Measurements from ENCODE around the gene DXO. TPM values are rescaled to one million over a fixed set of nuclear protein-coding genes. Genes with fewer than 3 reads are reported as not detected.

Gene DXO
- total and polyA plus RNA-seq, 2 of the 4 experiments (the other 2 are of a cell fraction): 9.3 to 21.4 TPM

GRCh38 chr6:31967926-31968320 is 4.0 kb downstream of the DXO start:
- dilution Hi-C loops (cut with HindIII; ENCODE audit: low sequenced_read_pairs, unreplicated experiment): no loop called here
- H3K36me3 ChIP-seq (ENCODE audit: control insufficient read depth, insufficient read depth, low read length): peaks cover 61% of the 10 kb centered on the region

More at GRCh38 chr6:31967926-31968320, 4.0 kb downstream of the DXO start:
- no peak overlapping the region for H3K4me3 ChIP-seq (ENCODE audit: insufficient read depth, low read depth, low read length)
- H2AK9ac ChIP-seq (replicated peaks; ENCODE audit: low read depth, low read length, poor library complexity): no peak overlapping the region
- no TSS peak for BruUV-seq (replicated peaks)
- H2BK120ac ChIP-seq (ENCODE audit: low read depth, low read length): no peak overlapping the region
- no peak overlapping the region for H2AK5ac ChIP-seq (ENCODE audit: low read depth, low read length)
- H3K23ac ChIP-seq (ENCODE audit: low read depth, low read length): no peak overlapping the region
- H3K14ac ChIP-seq (replicated peaks; ENCODE audit: low read depth, low read length): no peak overlapping the region
- no peak overlapping the region for H4K91ac ChIP-seq (ENCODE audit: insufficient read depth, low read depth, low read length)
- 100% methylated on average over 1 of the region's 3 CpGs; no CpG with 5 or more reads in 1 of the 2 experiments for WGBS, 2 experiments (ENCODE audit: extremely low coverage in 2 of 2, insufficient read length in 1 of 2)
- intact Hi-C loops (cut with micrococcal nuclease) (no loop called here), in situ Hi-C loops (cut with MboI; ENCODE audit: low sequenced_read_pairs) (no loop called here)
- DNase-seq (no peak), ATAC-seq (ENCODE audit: low read depth) (no peak)
- no peak overlapping the region for H3K4me2 ChIP-seq (ENCODE audit: low read depth, low read length)
- H3K18ac ChIP-seq (ENCODE audit: low read depth, low read length): no peak overlapping the region
- peaks cover 10 to 35% of the 10 kb centered on the region in 2 experiments for H3K79me1 ChIP-seq (ENCODE audit: low read depth in 1 of 2, low read length in 2 of 2)
- H4K20me1 ChIP-seq (ENCODE audit: insufficient read depth, low read length): no peaks in the 10 kb centered on the region
- no peak overlapping the region for H2BK15ac ChIP-seq (ENCODE audit: low read depth, low read length)
- no peaks in the 10 kb centered on the region for H3K27me3 ChIP-seq (ENCODE audit: control insufficient read depth, insufficient read depth, low read length)
- TF ChIP-seq NFE2L2 (IDR thresholded peaks at IDR 0.05; ENCODE audit: low read depth, low read length) (no peak), RCOR1 (IDR thresholded peaks at IDR 0.05; ENCODE audit: insufficient replicate concordance, low read length) (no peak), SMC3 (IDR thresholded peaks at IDR 0.05; ENCODE audit: low read depth, low read length) (no peak), MAFK (IDR thresholded peaks at IDR 0.05; ENCODE audit: low read depth, low read length) (no peak), MXI1 (IDR thresholded peaks at IDR 0.05; ENCODE audit: borderline replicate concordance, low read depth, low read length) (no peak), MAZ (IDR thresholded peaks at IDR 0.05; ENCODE audit: borderline replicate concordance, low read depth, low read length) (no peak), CEBPB (IDR thresholded peaks at IDR 0.05; ENCODE audit: low read depth, low read length) (no peak)
- TF ChIP-seq, protein P1, sequence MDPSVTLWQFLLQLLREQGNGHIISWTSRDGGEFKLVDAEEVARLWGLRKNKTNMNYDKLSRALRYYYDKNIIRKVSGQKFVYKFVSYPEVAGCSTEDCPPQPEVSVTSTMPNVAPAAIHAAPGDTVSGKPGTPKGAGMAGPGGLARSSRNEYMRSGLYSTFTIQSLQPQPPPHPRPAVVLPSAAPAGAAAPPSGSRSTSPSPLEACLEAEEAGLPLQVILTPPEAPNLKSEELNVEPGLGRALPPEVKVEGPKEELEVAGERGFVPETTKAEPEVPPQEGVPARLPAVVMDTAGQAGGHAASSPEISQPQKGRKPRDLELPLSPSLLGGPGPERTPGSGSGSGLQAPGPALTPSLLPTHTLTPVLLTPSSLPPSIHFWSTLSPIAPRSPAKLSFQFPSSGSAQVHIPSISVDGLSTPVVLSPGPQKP (IDR thresholded peaks at IDR 0.05; ENCODE audit: borderline replicate concordance, low read depth, low read length): no peak
- H2AFZ ChIP-seq (replicated peaks; ENCODE audit: low read length, poor library complexity): no peak overlapping the region
- H3K4me1 ChIP-seq (ENCODE audit: control insufficient read depth, insufficient read depth, low read length): peaks cover 9% of the 10 kb centered on the region
- no peak overlapping the region for H2BK5ac ChIP-seq (ENCODE audit: low read depth, low read length, poor library complexity, severe bottlenecking)
- no peak overlapping the region for H2BK20ac ChIP-seq (ENCODE audit: low read depth, low read length)
- ChIA-PET POLR2A (ENCODE audit: unreplicated experiment) (no interaction called here), CTCF (no interaction called here)
- H4K5ac ChIP-seq (ENCODE audit: low read depth, low read length): no peak overlapping the region
- peaks cover 5% of the 10 kb centered on the region; the same call in 1 of the 2 replicates for H3K9me1 ChIP-seq (ENCODE audit: insufficient read depth, low read length)
- no peak overlapping the region for H4K8ac ChIP-seq (ENCODE audit: low read depth in 2 of 2, low read length in 2 of 2)
- H3K9me3 ChIP-seq (ENCODE audit: control insufficient read depth, insufficient read depth, low read length): no peaks in the 10 kb centered on the region
- H3K9ac ChIP-seq (ENCODE audit: low read depth, low read length): no peak overlapping the region
- H3K4ac ChIP-seq (ENCODE audit: low read depth, low read length): no peak overlapping the region
- H3K56ac ChIP-seq (ENCODE audit: extremely low read depth, insufficient read depth, low read length): no peak overlapping the region
- H3K27ac ChIP-seq (ENCODE audit: insufficient read depth, low read length): no peak overlapping the region
